HEK293 (cell line): ENCODE measurements around the gene RIMS4.

Experiments used
- TCF7L2 ChIP-seq: IDR thresholded peaks from 2 replicates; pipeline ENCODE4 v1.6.1; 2011; ENCODE audit warnings: low read depth, mild to moderate bottlenecking, inconsistent platforms, low read length, moderate library complexity, borderline replicate concordance
- ZNF248 ChIP-seq: fragments of 450-650 bp; formaldehyde crosslinking; IDR thresholded peaks from 2 replicates; pipeline ENCODE4 v1.5.1; 2017; ENCODE audit warnings: missing biosample characterization, missing genetic modification characterization

DNA sequence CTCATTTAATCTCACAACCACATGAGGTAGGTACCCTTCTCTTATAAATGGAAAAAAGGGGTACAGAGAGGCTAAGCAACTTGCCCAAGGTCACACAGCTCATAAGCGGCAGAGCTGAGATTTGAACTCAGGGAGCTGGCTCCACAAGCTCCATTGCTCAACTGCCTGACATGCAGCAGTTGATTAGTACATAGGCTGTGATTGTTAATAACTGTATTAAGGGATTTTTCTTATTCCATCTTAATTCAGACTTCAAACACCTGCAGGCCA is 88.6 kb downstream of the RIMS4 start:
- TF ChIP-seq TCF7L2 (no peak), ZNF248 (tag by site-specific recombination) (no peak)
